Measurements from ENCODE around the gene CFTR.

The CFTR gene

DNA sequence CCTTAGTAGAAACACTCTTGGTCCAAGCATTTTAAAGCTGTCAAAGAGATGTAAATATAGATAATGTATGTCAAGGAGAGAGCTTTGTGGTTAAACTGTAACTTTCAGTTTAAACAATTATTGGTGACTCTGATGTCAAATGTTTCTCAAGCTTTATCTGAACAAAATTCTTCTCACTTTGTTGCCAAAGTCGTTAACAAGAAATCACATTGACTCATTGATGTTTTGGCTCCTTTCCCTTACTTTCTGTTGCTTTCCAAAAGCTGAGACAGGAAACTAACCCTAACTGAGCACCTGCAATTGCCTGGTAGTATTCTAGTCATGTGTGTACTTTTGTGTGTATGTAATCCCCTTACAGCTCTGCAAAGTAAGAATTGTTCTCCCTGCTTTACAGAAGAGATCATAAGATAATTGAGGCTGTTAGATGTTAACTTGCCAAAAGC is 108.5 kb downstream of the CFTR start:
- TF ChIP-seq, protein P1, sequence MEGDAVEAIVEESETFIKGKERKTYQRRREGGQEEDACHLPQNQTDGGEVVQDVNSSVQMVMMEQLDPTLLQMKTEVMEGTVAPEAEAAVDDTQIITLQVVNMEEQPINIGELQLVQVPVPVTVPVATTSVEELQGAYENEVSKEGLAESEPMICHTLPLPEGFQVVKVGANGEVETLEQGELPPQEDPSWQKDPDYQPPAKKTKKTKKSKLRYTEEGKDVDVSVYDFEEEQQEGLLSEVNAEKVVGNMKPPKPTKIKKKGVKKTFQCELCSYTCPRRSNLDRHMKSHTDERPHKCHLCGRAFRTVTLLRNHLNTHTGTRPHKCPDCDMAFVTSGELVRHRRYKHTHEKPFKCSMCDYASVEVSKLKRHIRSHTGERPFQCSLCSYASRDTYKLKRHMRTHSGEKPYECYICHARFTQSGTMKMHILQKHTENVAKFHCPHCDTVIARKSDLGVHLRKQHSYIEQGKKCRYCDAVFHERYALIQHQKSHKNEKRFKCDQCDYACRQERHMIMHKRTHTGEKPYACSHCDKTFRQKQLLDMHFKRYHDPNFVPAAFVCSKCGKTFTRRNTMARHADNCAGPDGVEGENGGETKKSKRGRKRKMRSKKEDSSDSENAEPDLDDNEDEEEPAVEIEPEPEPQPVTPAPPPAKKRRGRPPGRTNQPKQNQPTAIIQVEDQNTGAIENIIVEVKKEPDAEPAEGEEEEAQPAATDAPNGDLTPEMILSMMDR (IDR thresholded peaks at IDR 0.05; ENCODE audit: insufficient read depth, low read length, poor library complexity, severe bottlenecking), result no peak
- H3K27ac ChIP-seq (ENCODE audit: low read depth, low read length), result no peak overlapping the region
- H3K36me3 ChIP-seq (ENCODE audit: low read length), result no peaks in the 10 kb centered on the region
- H3K9me2 ChIP-seq (replicated peaks; ENCODE audit: insufficient read depth, low read length), result no peaks in the 10 kb centered on the region
- no peak overlapping the region for H2AFZ ChIP-seq (ENCODE audit: low read depth, low read length, severe bottlenecking)
- H3F3A ChIP-seq (ENCODE audit: insufficient read depth), result no peaks in the 10 kb centered on the region
- H4K20me1 ChIP-seq (ENCODE audit: low read depth, low read length), result no peaks in the 10 kb centered on the region
- H3K4me2 ChIP-seq (ENCODE audit: low read depth, low read length, poor library complexity, severe bottlenecking), result no peak overlapping the region
- H3K9ac ChIP-seq (ENCODE audit: low read length), result no peak overlapping the region
- H3K4me3 ChIP-seq (ENCODE audit: insufficient read depth, low read length, poor library complexity, severe bottlenecking), result no peak overlapping the region
- no peaks in the 10 kb centered on the region for H3K9me3 ChIP-seq (ENCODE audit: insufficient read depth, low read length)
- no peaks in the 10 kb centered on the region for H3K27me3 ChIP-seq (ENCODE audit: low read length)
- no peaks in the 10 kb centered on the region for H3K79me2 ChIP-seq (ENCODE audit: insufficient read depth, low read length)

DNA sequence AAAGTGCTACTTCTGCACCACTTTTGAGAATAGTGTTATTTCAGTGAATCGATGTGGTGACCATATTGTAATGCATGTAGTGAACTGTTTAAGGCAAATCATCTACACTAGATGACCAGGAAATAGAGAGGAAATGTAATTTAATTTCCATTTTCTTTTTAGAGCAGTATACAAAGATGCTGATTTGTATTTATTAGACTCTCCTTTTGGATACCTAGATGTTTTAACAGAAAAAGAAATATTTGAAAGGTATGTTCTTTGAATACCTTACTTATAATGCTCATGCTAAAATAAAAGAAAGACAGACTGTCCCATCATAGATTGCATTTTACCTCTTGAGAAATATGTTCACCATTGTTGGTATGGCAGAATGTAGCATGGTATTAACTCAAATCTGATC is 110.4 kb downstream of the CFTR start:
- no peak overlapping the region for H3K4me2 ChIP-seq (ENCODE audit: low read depth, low read length, poor library complexity, severe bottlenecking)
- H3K9me3 ChIP-seq (ENCODE audit: insufficient read depth, low read length), result no peaks in the 10 kb centered on the region
- no peak overlapping the region for H3K9ac ChIP-seq (ENCODE audit: low read length)
- no peak overlapping the region for H3K27ac ChIP-seq (ENCODE audit: low read depth, low read length)
- TF ChIP-seq, protein P1 (IDR thresholded peaks at IDR 0.05; ENCODE audit: insufficient read depth, low read length, poor library complexity, severe bottlenecking), result no peak
- TF ChIP-seq EZH2phosphoT487 (conservative IDR thresholded peaks at IDR 0.05; ENCODE audit: low read length), result no peak
- H4K20me1 ChIP-seq (ENCODE audit: low read depth, low read length), result no peaks in the 10 kb centered on the region
- H3K79me2 ChIP-seq (ENCODE audit: insufficient read depth, low read length), result no peaks in the 10 kb centered on the region
- H2AFZ ChIP-seq (ENCODE audit: low read depth, low read length, severe bottlenecking), result no peak overlapping the region
- no peaks in the 10 kb centered on the region for H3K36me3 ChIP-seq (ENCODE audit: low read length)
- H3F3A ChIP-seq (ENCODE audit: insufficient read depth), result no peaks in the 10 kb centered on the region
- H3K27me3 ChIP-seq (ENCODE audit: low read length), result no peaks in the 10 kb centered on the region
- no peak overlapping the region for H3K4me3 ChIP-seq (ENCODE audit: insufficient read depth, low read length, poor library complexity, severe bottlenecking)
- H3K9me2 ChIP-seq (replicated peaks; ENCODE audit: insufficient read depth, low read length), result no peaks in the 10 kb centered on the region

DNA sequence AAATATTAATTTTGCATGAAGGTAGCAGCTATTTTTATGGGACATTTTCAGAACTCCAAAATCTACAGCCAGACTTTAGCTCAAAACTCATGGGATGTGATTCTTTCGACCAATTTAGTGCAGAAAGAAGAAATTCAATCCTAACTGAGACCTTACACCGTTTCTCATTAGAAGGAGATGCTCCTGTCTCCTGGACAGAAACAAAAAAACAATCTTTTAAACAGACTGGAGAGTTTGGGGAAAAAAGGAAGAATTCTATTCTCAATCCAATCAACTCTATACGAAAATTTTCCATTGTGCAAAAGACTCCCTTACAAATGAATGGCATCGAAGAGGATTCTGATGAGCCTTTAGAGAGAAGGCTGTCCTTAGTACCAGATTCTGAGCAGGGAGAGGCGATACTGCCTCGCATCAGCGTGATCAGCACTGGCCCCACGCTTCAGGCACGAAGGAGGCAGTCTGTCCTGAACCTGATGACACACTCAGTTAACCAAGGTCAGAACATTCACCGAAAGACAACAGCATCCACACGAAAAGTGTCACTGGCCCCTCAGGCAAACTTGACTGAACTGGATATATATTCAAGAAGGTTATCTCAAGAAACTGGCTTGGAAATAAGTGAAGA is 112.3 kb downstream of the CFTR start:
- H3K9me3 ChIP-seq (ENCODE audit: insufficient read depth, low read length), result no peaks in the 10 kb centered on the region
- H4K20me1 ChIP-seq (ENCODE audit: low read depth, low read length), result no peaks in the 10 kb centered on the region
- no peaks in the 10 kb centered on the region for H3K79me2 ChIP-seq (ENCODE audit: insufficient read depth, low read length)
- H3K36me3 ChIP-seq (ENCODE audit: low read length), result no peaks in the 10 kb centered on the region
- H2AFZ ChIP-seq (ENCODE audit: low read depth, low read length, severe bottlenecking), result no peak overlapping the region
- no peaks in the 10 kb centered on the region for H3K9me2 ChIP-seq (replicated peaks; ENCODE audit: insufficient read depth, low read length)
- no peak overlapping the region for H3K4me3 ChIP-seq (ENCODE audit: insufficient read depth, low read length, poor library complexity, severe bottlenecking)
- H3F3A ChIP-seq (ENCODE audit: insufficient read depth), result no peaks in the 10 kb centered on the region
- H3K27me3 ChIP-seq (ENCODE audit: low read length), result no peaks in the 10 kb centered on the region
- H3K4me2 ChIP-seq (ENCODE audit: low read depth, low read length, poor library complexity, severe bottlenecking), result no peak overlapping the region
- TF ChIP-seq EZH2phosphoT487 (conservative IDR thresholded peaks at IDR 0.05; ENCODE audit: low read length), result no peak
- TF ChIP-seq, protein P1 (IDR thresholded peaks at IDR 0.05; ENCODE audit: insufficient read depth, low read length, poor library complexity, severe bottlenecking), result no peak
- H3K9ac ChIP-seq (ENCODE audit: low read length), result no peak overlapping the region
- H3K27ac ChIP-seq (ENCODE audit: low read depth, low read length), result no peak overlapping the region
